Naive thymus-derived CD8-positive, alpha-beta T cell (primary cell): ENCODE data around the gene H19. TPM values are rescaled to one million over a fixed set of nuclear protein-coding genes. Genes with fewer than 3 reads are reported as not detected.

Source experiments
- ATAC-seq, 2 donors: fragments of 150-1000 bp; cut with Tn5 transposase in 1 of 2; sonication (Bioruptor Pico), chemical (Tn5 transposase) in 1 of 2; 1 replicate in 1 of 2; 2 replicates in 1 of 2; pipeline ENCODE4 v1.10.0; 2021; ENCODE audit warnings: mild to moderate bottlenecking in 2 of 2, moderate library complexity in 2 of 2
- POLR2A ChIA-PET: fragments of 350-600 bp; sonication (Branson Sonifier 250); formaldehyde crosslinking; loops from one replicate; lab custom pipeline; 2021; ENCODE audit warnings: antibody characterized with exemption; lab: Charles Lee
- DNase-seq, 10 donors: peaks; one replicate each; pipeline versions ENCODE4 v3.0.0 to v3.0.0-alpha.2; 2020 to 2022
- H3K27ac Mint-ChIP-seq, 10 donors: one replicate each; pipeline ENCODE4 v1.8.0; 2020 to 2022; ENCODE audit warnings: mild to moderate bottlenecking in 10 of 10, mixed read lengths in 10 of 10, moderate library complexity in 4 of 10, inconsistent platforms in 1 of 10
- H3K27me3 Mint-ChIP-seq, 5 donors: one replicate each; pipeline ENCODE4 v1.8.0; 2021 to 2022; ENCODE audit warnings: mixed read lengths in 5 of 5
- H3K36me3 Mint-ChIP-seq, 3 donors: one replicate each; pipeline ENCODE4 v1.8.0; 2020 to 2022; ENCODE audit warnings: mixed read lengths in 3 of 3, mild to moderate bottlenecking in 2 of 3, inconsistent platforms in 1 of 3
- H3K4me1 Mint-ChIP-seq, 4 donors: one replicate each; pipeline ENCODE4 v1.8.0; 2021 to 2022; ENCODE audit warnings: mixed read lengths in 4 of 4
- H3K4me3 Mint-ChIP-seq, 10 donors: one replicate each; pipeline ENCODE4 v1.8.0; 2020 to 2022; ENCODE audit warnings: mild to moderate bottlenecking in 10 of 10, mixed read lengths in 10 of 10, moderate library complexity in 6 of 10, inconsistent platforms in 1 of 10
- H3K9me3 Mint-ChIP-seq, 9 donors: one replicate each; pipeline ENCODE4 v1.8.0; 2020 to 2022; ENCODE audit warnings: mixed read lengths in 9 of 9, mild to moderate bottlenecking in 3 of 9, inconsistent platforms in 1 of 9, moderate library complexity in 1 of 9
- polyA plus RNA-seq, 3 donors: library from polyadenylated mRNA; unstranded; fragments of 300-500 nt; fragmentation: Illumina TruSeq; gene quantifications; one replicate each; pipeline ENCODE4 v1.2.3, GENCODE V29; 2021
- total RNA-seq, 8 experiments: library from RNA in 2 of 8; stranded (reverse) in 2 of 8; gene quantifications; one replicate each; pipeline ENCODE4 v1.2.3 and lab custom pipeline; 2021 to 2026

H19 gene
- total and polyA plus RNA-seq, 5 experiments from 2014 or later = not detected

GRCh38 chr11:1953489-1954266 lies 44.0 kb downstream of the H19 start:
- Mint-ChIP-seq H3K9me3 (no peaks in the 10 kb centered on the region), H3K4me1 (no peaks in the 10 kb centered on the region), H3K27me3 (no peaks in the 10 kb centered on the region), H3K4me3 (no peak overlapping the region), H3K27ac (no peak overlapping the region), H3K36me3 (no peaks in the 10 kb centered on the region)
- peak; percentile 65 to 84 for ATAC-seq
- peak in 3 of 10 donors; percentile 19 to 56 (median 28) for DNase-seq
- POLR2A ChIA-PET = interaction anchor here (0.5 to 0.6 kb wide), 2 partner anchors 464 to 1017 kb away, joined by 3 to 6 read pairs; no protein-coding TSS in a partner anchor

- Mint-ChIP-seq H3K9me3 (no peaks in the 10 kb centered on the region), H3K36me3 (no peaks in the 10 kb centered on the region), H3K27ac (no peak overlapping the region), H3K27me3 (no peaks in the 10 kb centered on the region), H3K4me1 (no peaks in the 10 kb centered on the region), H3K4me3 (no peak overlapping the region)
- no peak for DNase-seq
- ATAC-seq = no peak
- POLR2A ChIA-PET = interaction anchor here (0.5 kb wide), 1 partner anchor 463 kb away, joined by 6 read pairs; no protein-coding TSS in a partner anchor
Measured at GRCh38 chr11:1952806-1953482, 44.7 kb downstream of the H19 start.

GRCh38 chr11:1949922-1950321 lies 47.7 kb downstream of the H19 start:
- ATAC-seq = no peak
- Mint-ChIP-seq H3K27ac (no peak overlapping the region), H3K27me3 (no peaks in the 10 kb centered on the region), H3K4me3 (no peak overlapping the region), H3K4me1 (no peaks in the 10 kb centered on the region), H3K9me3 (no peaks in the 10 kb centered on the region), H3K36me3 (no peaks in the 10 kb centered on the region)
- POLR2A ChIA-PET = no interaction called here
- no peak for DNase-seq

- no peak for DNase-seq
- Mint-ChIP-seq H3K27me3 (no peaks in the 10 kb centered on the region), H3K4me3 (no peak overlapping the region), H3K36me3 (no peaks in the 10 kb centered on the region), H3K4me1 (no peaks in the 10 kb centered on the region), H3K9me3 (no peaks in the 10 kb centered on the region), H3K27ac (no peak overlapping the region)
- POLR2A ChIA-PET = interaction anchor here (0.9 kb wide), 1 partner anchor 99 kb away, joined by 3 read pairs; no protein-coding TSS in a partner anchor
- ATAC-seq = no peak
Measured at GRCh38 chr11:1949302-1949701, 48.3 kb downstream of the H19 start.

GRCh38 chr11:1948389-1948788 lies 49.3 kb downstream of the H19 start:
- H3K27me3 Mint-ChIP-seq = no peaks in the 10 kb centered on the region
- no peaks in the 10 kb centered on the region for H3K4me1 Mint-ChIP-seq
- DNase-seq (no peak), ATAC-seq (no peak)
- POLR2A ChIA-PET = interaction anchor here (0.9 to 2.2 kb wide), 6 partner anchors 25 to 110 kb away, joined by 3 to 8 read pairs (median 4); partner anchors contain the start of genes LSP1 and TNNI2
- H3K9me3 Mint-ChIP-seq = no peaks in the 10 kb centered on the region
- H3K4me3 Mint-ChIP-seq = peak overlapping the region in 3 of 10 donors; percentile 53 to 61 (median 57)
- H3K27ac Mint-ChIP-seq = no peak overlapping the region
- no peaks in the 10 kb centered on the region for H3K36me3 Mint-ChIP-seq

GRCh38 chr11:1947592-1948237 lies 49.9 kb downstream of the H19 start:
- no peaks in the 10 kb centered on the region for H3K27me3 Mint-ChIP-seq
- POLR2A ChIA-PET = interaction anchor here (0.7 to 2.2 kb wide), 8 partner anchors 25 to 109 kb away, joined by 3 to 8 read pairs (median 4); partner anchors contain the start of genes LSP1, PRR33 and TNNI2
- no peak overlapping the region for H3K27ac Mint-ChIP-seq

GRCh38 chr11:1946812-1947484 lies 50.7 kb downstream of the H19 start, which contains the start of gene MRPL23:
MRPL23 (plus strand) TSS chr11:1947332; CDS start chr11:1947363, 31 bp downstream.
- no peak within 1 kb of the TSS for H3K27ac Mint-ChIP-seq
- no peak within 1 kb of the TSS for H3K4me3 Mint-ChIP-seq
- H3K27me3 Mint-ChIP-seq = no peaks in the 10 kb centered on the region
- H3K36me3 Mint-ChIP-seq = no peaks in the 10 kb centered on the region
- peak; percentile 86 to 92 for ATAC-seq
- no peaks in the 10 kb centered on the region for H3K4me1 Mint-ChIP-seq
- DNase-seq = peak in 5 of 10 donors; percentile 1 to 60 (median 45)
- POLR2A ChIA-PET = interaction anchor here (0.6 to 2.2 kb wide), 6 partner anchors 30 to 108 kb away, joined by 3 to 8 read pairs (median 4); partner anchors contain the start of genes LSP1 and TNNI2
- no peaks in the 10 kb centered on the region for H3K9me3 Mint-ChIP-seq

More at GRCh38 chr11:1947592-1948237, 49.9 kb downstream of the H19 start:
- no peak overlapping the region for H3K4me3 Mint-ChIP-seq
- no peaks in the 10 kb centered on the region for H3K36me3 Mint-ChIP-seq
- H3K9me3 Mint-ChIP-seq = no peaks in the 10 kb centered on the region
- ATAC-seq (peak; percentile 20 to 24), DNase-seq (no peak)
- H3K4me1 Mint-ChIP-seq = no peaks in the 10 kb centered on the region

Other genes with a start within 250 kb of the H19 start
- gene IFITM10, start 247.2 kb downstream of the H19 start, total RNA-seq = 1 to 10 TPM; 2.0 to 4.3 TPM
- gene IFITM10, start 247.2 kb downstream of the H19 start, polyA plus RNA-seq = under 1 TPM in 1 of 3 donors, not detected in 2; 0.16 TPM
- gene CTSD, start 233.9 kb downstream of the H19 start, total RNA-seq = 100 to 1,000 TPM; 134 to 142 TPM
- gene CTSD, start 233.9 kb downstream of the H19 start, polyA plus RNA-seq = 100 to 1,000 TPM; 163 to 203 (median 176) TPM
- gene SYT8, start 162.9 kb downstream of the H19 start, total RNA-seq = not detected
- gene SYT8, start 162.9 kb downstream of the H19 start, polyA plus RNA-seq = not detected
- gene TNNI2, start 158.9 kb downstream of the H19 start, total RNA-seq = not detected
- not detected for gene TNNI2, start 158.9 kb downstream of the H19 start, polyA plus RNA-seq
- gene LSP1, start 144.8 kb downstream of the H19 start, total RNA-seq = 100 to 1,000 TPM; 287 to 295 TPM
- gene LSP1, start 144.8 kb downstream of the H19 start, polyA plus RNA-seq = 100 to 1,000 TPM; 326 to 438 (median 338) TPM
- gene PRR33, start 105.9 kb downstream of the H19 start, total RNA-seq = not detected
- gene PRR33, start 105.9 kb downstream of the H19 start, polyA plus RNA-seq = under 1 TPM; 0.06 to 0.15 (median 0.08) TPM
- 10 to 100 TPM; 28.0 to 29.7 TPM for gene TNNT3, start 78.1 kb downstream of the H19 start, total RNA-seq
- under 1 TPM in 1 of 3 donors, not detected in 2; 0.39 TPM for gene TNNT3, start 78.1 kb downstream of the H19 start, polyA plus RNA-seq
- gene MRPL23, start 50.5 kb downstream of the H19 start, total RNA-seq = 10 to 100 TPM; 49.0 to 50.7 TPM
- gene MRPL23, start 50.5 kb downstream of the H19 start, polyA plus RNA-seq = 10 to 100 TPM; 22.3 to 48.8 (median 29.3) TPM
- not detected for gene IGF2, start 141.5 kb upstream of the H19 start, total RNA-seq
- not detected for gene IGF2, start 141.5 kb upstream of the H19 start, polyA plus RNA-seq
- not detected for gene INS, start 163.4 kb upstream of the H19 start, total RNA-seq
- not detected for gene INS, start 163.4 kb upstream of the H19 start, polyA plus RNA-seq
- not detected for gene TH, start 174.0 kb upstream of the H19 start, total RNA-seq
- gene TH, start 174.0 kb upstream of the H19 start, polyA plus RNA-seq = not detected